Activated T-cell treated with anti-CD3 and anti-CD28 coated beads for 24 hours (primary cell): ENCODE results near the gene SDK1.

ENCODE experiments used
- DNase-seq: peaks from one replicate; pipeline ENCODE4 v3.0.0-alpha.2; 2020; ENCODE audit warnings: low read depth

SDK1 gene

GRCh38 chr7:3992841-3993240 is 691.8 kb downstream of the SDK1 start:
- no peak for DNase-seq

- no peak for DNase-seq
Observed at GRCh38 chr7:3994764-3995163, 693.7 kb downstream of the SDK1 start.

- DNase-seq = no peak
Observed at GRCh38 chr7:3995187-3995586, 694.1 kb downstream of the SDK1 start.

DNA sequence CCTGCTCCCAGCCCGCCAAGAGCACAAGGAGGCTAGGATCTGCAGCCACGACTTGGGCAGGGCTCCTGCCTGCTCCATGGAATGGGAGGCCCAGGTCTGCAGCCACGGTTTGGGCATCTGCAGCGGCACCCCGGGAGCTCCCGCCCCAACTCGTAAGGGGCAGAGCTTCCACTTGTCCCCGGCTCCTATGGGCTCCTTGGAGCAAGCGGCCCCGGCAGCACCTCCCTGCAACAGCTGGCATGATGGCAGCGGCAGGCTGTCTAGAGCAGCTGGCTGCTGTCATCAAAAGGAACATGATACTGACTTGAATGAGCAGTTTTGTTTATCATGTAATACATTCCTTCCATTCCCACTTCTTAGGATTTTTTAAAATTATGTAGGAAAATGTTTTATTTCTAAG is 697.0 kb downstream of the SDK1 start:
- DNase-seq = no peak

- DNase-seq = no peak
Observed at GRCh38 chr7:4000139-4000538, 699.1 kb downstream of the SDK1 start.

DNA sequence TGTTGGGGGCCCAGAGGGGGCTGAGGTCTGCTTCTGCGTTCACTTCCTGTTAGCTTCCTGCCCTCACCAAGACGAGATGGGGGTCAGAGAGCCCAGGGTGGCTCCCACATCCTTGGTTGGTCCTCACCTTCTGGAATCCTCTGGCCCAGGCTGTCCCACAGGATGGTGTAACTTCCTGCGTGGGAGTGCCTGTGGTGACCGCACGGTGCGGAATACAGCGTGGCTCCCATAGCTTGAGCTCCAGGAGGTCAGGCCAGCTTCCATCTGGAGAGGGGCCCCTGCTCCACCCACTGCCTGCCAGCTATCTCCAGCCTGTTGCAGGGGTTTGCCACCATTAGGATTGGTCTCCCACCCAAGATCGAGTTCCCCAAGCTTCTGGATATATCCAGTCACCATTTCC is 699.9 kb downstream of the SDK1 start:
- no peak for DNase-seq

GRCh38 chr7:4001742-4002141 is 700.7 kb downstream of the SDK1 start:
- no peak for DNase-seq

DNA sequence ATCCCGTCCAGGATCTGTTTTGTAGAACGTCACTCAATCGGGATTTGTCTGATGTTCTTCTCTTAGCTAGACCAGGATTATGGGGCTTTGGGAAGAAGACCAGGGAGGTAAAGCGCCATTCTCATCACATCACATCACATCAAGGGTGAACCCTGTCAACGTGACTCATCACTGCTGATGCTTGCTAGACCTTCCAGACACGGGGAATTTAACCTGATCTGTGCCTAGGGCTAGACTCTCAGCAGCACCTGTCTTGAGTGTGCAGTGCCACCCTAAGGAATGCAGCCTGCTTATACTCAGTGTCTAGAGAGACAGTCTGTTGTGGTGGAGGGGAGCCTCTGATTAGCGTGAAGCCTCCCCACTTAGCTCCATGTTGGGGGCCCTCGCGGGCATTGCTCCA is 702.5 kb downstream of the SDK1 start:
- no peak for DNase-seq

DNA sequence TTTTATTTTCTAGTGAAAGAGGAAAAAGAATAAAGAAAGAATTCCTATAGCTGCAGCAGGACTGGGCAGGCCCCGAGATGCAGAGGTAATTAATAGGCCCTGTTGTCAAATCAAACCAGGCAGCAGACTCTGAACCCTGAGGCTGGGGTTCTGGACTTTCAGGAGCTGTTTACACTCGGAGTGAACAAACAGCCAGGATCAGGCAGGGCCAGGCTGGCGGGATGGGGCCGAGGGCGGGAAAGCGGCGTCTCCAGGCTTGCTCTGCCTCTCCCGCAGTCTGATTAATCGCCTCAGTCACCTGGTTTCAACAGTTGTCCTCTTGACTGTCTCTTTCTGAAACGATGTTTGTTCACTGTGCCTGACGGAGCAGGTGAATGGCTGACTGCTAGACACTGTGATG is 705.6 kb downstream of the SDK1 start:
- DNase-seq = no peak

DNA sequence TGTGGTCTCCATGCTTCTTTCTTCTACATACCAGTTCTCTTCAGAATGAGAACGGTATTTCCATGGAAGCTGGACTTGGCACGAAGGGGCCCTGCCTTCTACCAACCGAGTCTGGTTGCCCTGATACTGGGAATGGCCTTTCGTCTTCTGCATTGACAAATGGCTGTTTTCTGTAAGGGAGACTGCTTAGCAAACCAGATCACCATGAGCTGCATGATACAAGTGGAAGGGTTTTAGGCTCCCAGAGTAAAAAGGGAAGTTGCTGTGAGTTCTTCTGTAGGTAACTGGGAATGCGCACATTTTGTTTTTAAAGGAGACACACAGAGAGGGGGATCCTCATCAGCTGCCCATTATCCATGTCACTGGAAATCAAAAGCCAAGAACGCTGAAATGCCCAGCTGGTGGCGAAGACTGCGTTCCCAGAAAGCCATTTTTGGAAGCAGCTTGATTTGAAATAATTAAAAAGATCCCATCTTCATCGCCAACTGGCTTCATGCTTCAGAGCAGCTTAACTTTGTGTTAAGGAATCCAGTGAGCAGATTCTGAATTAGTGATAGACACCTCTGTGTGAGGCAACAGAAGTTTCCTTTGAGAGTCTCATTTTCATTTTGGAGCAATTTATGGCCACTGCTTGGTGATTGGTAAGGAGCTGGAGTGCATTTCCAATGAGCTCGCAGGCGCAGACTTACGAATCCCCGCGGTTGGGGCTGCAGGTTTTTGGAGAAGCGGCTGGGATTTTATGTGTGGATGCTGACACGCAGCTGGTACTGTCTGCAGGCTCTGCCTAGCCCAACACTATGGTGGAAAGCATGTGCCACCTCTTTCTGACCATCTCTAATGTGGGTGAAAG is 708.4 kb downstream of the SDK1 start:
- DNase-seq = no peak

DNA sequence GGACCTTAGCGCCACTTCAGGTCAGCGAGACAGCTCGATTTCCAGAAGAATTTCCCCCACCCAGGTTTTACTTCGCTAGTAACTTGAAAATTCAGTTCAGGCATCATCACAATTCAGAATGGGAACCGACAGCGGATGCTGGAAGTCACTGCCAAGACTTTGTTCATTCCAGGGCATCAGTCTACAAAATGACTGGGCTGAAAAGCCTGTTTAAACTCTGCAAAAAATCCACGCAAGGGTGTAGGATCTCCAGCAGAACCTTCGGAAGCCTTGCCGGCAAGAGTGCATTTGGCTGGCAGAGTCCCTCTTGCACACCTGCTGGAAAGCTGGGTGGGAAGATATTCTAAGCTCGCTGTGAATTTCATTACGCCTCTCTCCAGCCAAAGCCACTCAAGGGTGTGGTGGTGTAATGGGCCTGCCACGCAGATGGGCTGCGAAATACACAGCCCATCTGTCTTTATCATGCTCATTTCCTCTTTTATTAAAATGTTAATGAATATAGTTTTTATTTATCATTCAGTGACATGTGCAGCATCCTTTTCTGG is 709.1 kb downstream of the SDK1 start:
- DNase-seq = no peak

GRCh38 chr7:4010923-4011656 is 710.0 kb downstream of the SDK1 start:
- no peak for DNase-seq

- DNase-seq = no peak
Observed at GRCh38 chr7:4013793-4014192, 712.7 kb downstream of the SDK1 start.

DNA sequence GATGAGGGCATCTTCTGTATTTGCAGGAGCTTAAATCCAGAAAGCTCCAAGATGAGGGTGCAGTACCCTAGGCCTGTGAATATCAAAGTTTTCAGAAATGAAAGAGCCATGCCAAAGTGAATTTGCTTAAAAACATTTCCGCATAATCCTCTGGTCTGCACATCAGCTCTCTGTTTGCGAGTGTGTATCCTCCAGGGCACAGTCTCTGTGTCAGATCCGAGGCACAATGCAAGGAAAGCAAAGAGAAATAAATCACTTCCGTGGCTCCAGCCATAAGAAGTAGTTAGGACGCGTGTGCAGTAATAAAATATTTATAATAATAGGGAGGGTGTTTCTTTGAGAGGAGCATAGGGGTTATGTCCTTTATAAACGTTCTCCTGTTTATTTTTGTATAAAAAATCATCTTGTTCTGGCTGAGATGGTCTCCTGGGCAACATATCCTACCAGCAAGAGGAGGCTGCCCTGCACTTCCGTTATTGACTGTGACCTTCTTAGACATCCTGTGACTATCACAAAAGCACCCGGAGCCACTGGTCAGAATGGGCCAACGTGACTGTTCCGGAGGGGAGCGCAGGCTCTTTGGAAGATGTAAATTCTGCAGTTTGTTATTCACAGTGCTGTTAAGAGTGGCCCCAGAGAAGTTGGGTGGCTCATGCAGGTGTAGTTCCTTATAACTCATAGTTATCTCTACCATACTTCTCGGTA is 713.4 kb downstream of the SDK1 start:
- DNase-seq = no peak

GRCh38 chr7:4015371-4015770 is 714.3 kb downstream of the SDK1 start:
- no peak for DNase-seq

GRCh38 chr7:4015996-4016395 is 714.9 kb downstream of the SDK1 start:
- DNase-seq = no peak

DNA sequence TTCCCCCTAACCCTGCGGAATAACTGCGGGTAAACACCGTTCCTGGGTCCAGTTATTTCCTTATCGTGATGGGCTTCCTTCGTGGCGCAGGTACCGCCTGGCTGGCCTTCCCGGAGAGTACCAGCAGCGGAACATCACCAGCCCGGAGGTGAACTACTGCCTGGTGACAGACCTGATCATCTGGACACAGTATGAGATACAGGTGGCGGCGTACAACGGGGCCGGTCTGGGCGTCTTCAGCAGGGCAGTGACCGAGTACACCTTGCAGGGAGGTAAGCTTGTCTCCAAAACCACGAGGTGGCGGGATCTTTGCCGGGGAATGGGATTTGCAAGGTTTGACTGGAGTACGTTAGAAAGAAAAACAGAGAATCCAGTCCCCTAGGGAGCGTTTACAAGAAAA is 716.0 kb downstream of the SDK1 start:
- DNase-seq = no peak

GRCh38 chr7:4017785-4018184 is 716.7 kb downstream of the SDK1 start:
- DNase-seq = no peak

GRCh38 chr7:4018601-4019316 is 717.7 kb downstream of the SDK1 start:
- no peak for DNase-seq

GRCh38 chr7:4020086-4020485 is 719.0 kb downstream of the SDK1 start:
- DNase-seq = no peak

GRCh38 chr7:4021413-4021812 is 720.4 kb downstream of the SDK1 start:
- no peak for DNase-seq

- DNase-seq = no peak
Observed at GRCh38 chr7:4022265-4022664, 721.2 kb downstream of the SDK1 start.
